ENCODE measurements around the gene TEX53.

TEX53 gene

DNA sequence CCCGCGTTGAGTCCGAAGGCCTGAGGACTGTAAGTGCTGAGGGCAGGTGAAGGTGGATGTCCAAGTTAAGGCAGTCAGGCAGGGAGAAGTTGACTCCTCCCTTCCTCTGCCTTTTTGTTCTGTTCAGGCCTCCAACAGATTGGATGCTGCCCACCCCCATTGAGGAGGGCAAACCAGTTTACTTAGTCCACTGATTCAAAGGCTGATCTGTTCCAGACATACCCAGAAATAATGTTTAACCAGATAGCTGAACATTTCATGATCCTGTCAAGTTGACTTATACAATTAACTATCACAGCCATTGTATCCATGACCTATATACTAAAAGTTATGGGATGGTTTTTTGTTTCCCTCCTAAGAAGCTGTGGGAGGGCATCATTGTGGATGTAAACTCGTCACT is 32.7 kb upstream of the TEX53 start:
- TF ChIP-seq, protein P1, sequence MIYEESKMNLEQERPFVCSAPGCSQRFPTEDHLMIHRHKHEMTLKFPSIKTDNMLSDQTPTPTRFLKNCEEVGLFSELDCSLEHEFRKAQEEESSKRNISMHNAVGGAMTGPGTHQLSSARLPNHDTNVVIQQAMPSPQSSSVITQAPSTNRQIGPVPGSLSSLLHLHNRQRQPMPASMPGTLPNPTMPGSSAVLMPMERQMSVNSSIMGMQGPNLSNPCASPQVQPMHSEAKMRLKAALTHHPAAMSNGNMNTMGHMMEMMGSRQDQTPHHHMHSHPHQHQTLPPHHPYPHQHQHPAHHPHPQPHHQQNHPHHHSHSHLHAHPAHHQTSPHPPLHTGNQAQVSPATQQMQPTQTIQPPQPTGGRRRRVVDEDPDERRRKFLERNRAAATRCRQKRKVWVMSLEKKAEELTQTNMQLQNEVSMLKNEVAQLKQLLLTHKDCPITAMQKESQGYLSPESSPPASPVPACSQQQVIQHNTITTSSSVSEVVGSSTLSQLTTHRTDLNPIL (CRISPR knock-in tag; IDR thresholded peaks at IDR 0.05; ENCODE audit: low read depth) = no peak
- TF ChIP-seq, protein P2, sequence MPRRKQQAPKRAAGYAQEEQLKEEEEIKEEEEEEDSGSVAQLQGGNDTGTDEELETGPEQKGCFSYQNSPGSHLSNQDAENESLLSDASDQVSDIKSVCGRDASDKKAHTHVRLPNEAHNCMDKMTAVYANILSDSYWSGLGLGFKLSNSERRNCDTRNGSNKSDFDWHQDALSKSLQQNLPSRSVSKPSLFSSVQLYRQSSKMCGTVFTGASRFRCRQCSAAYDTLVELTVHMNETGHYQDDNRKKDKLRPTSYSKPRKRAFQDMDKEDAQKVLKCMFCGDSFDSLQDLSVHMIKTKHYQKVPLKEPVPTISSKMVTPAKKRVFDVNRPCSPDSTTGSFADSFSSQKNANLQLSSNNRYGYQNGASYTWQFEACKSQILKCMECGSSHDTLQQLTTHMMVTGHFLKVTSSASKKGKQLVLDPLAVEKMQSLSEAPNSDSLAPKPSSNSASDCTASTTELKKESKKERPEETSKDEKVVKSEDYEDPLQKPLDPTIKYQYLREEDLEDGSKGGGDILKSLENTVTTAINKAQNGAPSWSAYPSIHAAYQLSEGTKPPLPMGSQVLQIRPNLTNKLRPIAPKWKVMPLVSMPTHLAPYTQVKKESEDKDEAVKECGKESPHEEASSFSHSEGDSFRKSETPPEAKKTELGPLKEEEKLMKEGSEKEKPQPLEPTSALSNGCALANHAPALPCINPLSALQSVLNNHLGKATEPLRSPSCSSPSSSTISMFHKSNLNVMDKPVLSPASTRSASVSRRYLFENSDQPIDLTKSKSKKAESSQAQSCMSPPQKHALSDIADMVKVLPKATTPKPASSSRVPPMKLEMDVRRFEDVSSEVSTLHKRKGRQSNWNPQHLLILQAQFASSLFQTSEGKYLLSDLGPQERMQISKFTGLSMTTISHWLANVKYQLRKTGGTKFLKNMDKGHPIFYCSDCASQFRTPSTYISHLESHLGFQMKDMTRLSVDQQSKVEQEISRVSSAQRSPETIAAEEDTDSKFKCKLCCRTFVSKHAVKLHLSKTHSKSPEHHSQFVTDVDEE (CRISPR knock-in tag; IDR thresholded peaks at IDR 0.05) = no peak
- no peak for TF ChIP-seq BACH2 (CRISPR knock-in tag; IDR thresholded peaks at IDR 0.05; ENCODE audit: borderline replicate concordance)
- TF ChIP-seq SNAI2 (CRISPR knock-in tag; IDR thresholded peaks at IDR 0.05) = no peak
- TF ChIP-seq ISL1 (CRISPR knock-in tag; IDR thresholded peaks at IDR 0.05) = no peak
- TF ChIP-seq ZC3H10 (CRISPR knock-in tag; IDR thresholded peaks at IDR 0.05) = no peak
- TF ChIP-seq ZFP3 (CRISPR knock-in tag; IDR thresholded peaks at IDR 0.05) = no peak
- no peak for TF ChIP-seq PPARA (CRISPR knock-in tag; IDR thresholded peaks at IDR 0.05; ENCODE audit: borderline replicate concordance)
- TF ChIP-seq, protein P3, sequence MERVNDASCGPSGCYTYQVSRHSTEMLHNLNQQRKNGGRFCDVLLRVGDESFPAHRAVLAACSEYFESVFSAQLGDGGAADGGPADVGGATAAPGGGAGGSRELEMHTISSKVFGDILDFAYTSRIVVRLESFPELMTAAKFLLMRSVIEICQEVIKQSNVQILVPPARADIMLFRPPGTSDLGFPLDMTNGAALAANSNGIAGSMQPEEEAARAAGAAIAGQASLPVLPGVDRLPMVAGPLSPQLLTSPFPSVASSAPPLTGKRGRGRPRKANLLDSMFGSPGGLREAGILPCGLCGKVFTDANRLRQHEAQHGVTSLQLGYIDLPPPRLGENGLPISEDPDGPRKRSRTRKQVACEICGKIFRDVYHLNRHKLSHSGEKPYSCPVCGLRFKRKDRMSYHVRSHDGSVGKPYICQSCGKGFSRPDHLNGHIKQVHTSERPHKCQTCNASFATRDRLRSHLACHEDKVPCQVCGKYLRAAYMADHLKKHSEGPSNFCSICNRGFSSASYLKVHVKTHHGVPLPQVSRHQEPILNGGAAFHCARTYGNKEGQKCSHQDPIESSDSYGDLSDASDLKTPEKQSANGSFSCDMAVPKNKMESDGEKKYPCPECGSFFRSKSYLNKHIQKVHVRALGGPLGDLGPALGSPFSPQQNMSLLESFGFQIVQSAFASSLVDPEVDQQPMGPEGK (CRISPR knock-in tag; IDR thresholded peaks at IDR 0.05; ENCODE audit: borderline replicate concordance) = no peak
- no peak for TF ChIP-seq ARNTL (CRISPR knock-in tag; IDR thresholded peaks at IDR 0.05; ENCODE audit: borderline replicate concordance, low read depth)
- no peak for TF ChIP-seq GLIS3 (CRISPR knock-in tag; IDR thresholded peaks at IDR 0.05)
- no peak for TF ChIP-seq CSDC2 (CRISPR knock-in tag; IDR thresholded peaks at IDR 0.05)
- TF ChIP-seq, protein P4, sequence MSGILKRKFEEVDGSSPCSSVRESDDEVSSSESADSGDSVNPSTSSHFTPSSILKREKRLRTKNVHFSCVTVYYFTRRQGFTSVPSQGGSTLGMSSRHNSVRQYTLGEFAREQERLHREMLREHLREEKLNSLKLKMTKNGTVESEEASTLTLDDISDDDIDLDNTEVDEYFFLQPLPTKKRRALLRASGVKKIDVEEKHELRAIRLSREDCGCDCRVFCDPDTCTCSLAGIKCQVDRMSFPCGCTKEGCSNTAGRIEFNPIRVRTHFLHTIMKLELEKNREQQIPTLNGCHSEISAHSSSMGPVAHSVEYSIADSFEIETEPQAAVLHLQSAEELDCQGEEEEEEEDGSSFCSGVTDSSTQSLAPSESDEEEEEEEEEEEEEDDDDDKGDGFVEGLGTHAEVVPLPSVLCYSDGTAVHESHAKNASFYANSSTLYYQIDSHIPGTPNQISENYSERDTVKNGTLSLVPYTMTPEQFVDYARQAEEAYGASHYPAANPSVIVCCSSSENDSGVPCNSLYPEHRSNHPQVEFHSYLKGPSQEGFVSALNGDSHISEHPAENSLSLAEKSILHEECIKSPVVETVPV (CRISPR knock-in tag; IDR thresholded peaks at IDR 0.05) = no peak
- TF ChIP-seq ZNF70 (CRISPR knock-in tag; IDR thresholded peaks at IDR 0.05) = no peak
- peak; percentile 54 for ATAC-seq

DNA sequence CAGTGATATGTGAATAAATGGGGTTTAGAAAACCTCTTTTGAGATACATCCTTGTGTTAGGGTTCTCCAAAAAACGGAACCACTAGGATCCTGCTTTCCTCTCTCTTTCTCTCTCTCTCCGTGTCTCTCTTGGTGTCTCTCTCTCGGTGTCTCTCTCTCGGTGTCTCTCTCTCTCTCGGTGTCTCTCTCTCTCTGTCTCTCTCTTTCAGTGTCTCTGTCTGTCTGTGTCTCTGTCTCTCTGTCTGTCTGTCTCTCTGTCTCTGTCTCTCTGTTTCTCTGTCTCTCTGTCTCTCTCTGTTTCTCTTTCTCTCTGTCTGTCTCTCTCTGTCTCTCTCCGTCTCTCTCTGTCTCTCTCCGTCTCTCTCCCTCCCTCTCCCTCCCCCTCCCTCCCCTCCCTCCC is 32.2 kb upstream of the TEX53 start:
- ATAC-seq = no peak
- TF ChIP-seq ISL1 (CRISPR knock-in tag; IDR thresholded peaks at IDR 0.05) = no peak

DNA sequence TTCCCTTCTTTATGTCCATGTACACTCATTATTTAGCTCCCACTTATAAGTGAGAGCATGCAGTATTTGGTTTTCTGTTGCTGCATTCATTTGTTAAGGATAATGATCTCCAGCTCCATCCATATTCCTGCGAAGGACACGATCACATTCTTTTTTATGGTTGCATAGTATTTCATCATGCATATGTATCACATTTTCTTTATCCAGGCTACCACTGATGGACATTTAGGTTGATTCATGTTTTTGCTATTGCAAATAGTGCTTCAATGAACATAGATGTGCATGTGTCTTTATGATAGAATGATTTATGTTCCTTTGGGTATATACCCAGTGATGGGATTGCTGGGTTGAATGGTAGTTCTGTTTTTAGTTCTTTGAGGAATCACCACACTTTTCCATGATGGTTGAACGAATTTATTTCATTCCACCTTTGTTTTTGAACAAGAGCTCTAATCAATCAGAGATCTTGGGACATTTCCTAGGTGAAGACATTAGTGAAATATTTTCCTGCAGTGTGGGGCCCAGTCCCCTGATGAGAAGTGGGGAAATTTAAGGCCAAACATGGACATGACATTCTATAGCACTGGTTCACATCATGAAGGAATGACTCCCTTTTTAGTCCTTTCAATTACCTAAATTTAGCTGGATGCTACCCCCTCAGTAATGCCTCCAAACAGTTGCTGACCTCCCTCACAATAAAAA is 31.5 kb upstream of the TEX53 start:
- ATAC-seq = no peak
- TF ChIP-seq, protein P3 (CRISPR knock-in tag; IDR thresholded peaks at IDR 0.05; ENCODE audit: borderline replicate concordance) = no peak
- TF ChIP-seq, protein P1 (CRISPR knock-in tag; IDR thresholded peaks at IDR 0.05; ENCODE audit: low read depth) = no peak
- TF ChIP-seq PPARA (CRISPR knock-in tag; IDR thresholded peaks at IDR 0.05; ENCODE audit: borderline replicate concordance) (no peak), CSDC2 (CRISPR knock-in tag; IDR thresholded peaks at IDR 0.05) (no peak), ARNTL (CRISPR knock-in tag; IDR thresholded peaks at IDR 0.05; ENCODE audit: borderline replicate concordance, low read depth) (no peak), ZFP3 (CRISPR knock-in tag; IDR thresholded peaks at IDR 0.05) (no peak), BACH2 (CRISPR knock-in tag; IDR thresholded peaks at IDR 0.05; ENCODE audit: borderline replicate concordance) (no peak), ZNF8 (CRISPR knock-in tag; IDR thresholded peaks at IDR 0.05) (no peak), ISL1 (CRISPR knock-in tag; IDR thresholded peaks at IDR 0.05) (no peak)
- TF ChIP-seq, protein P5, sequence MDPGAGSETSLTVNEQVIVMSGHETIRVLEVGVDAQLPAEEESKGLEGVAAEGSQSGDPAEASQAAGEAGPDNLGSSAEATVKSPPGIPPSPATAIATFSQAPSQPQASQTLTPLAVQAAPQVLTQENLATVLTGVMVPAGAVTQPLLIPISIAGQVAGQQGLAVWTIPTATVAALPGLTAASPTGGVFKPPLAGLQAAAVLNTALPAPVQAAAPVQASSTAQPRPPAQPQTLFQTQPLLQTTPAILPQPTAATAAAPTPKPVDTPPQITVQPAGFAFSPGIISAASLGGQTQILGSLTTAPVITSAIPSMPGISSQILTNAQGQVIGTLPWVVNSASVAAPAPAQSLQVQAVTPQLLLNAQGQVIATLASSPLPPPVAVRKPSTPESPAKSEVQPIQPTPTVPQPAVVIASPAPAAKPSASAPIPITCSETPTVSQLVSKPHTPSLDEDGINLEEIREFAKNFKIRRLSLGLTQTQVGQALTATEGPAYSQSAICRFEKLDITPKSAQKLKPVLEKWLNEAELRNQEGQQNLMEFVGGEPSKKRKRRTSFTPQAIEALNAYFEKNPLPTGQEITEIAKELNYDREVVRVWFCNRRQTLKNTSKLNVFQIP (CRISPR knock-in tag; IDR thresholded peaks at IDR 0.05; ENCODE audit: borderline replicate concordance, low read depth) = no peak
- TF ChIP-seq, protein P4 (CRISPR knock-in tag; IDR thresholded peaks at IDR 0.05) = no peak
- TF ChIP-seq, protein P2 (CRISPR knock-in tag; IDR thresholded peaks at IDR 0.05) = no peak

Measured in SK-N-SH treated with all-trans-retinoic acid at 6 μM for 48 hours (cell line).